ACC112 (cell line): ENCODE results near the gene LCOR.

Source experiments
- H2AFZ ChIP-seq: fragments of 200-600 bp; sonication (generic); one replicate; pipeline ENCODE4 v1.6.0; 2017; ENCODE audit warnings: antibody characterized with exemption, low read length; ENCODE audit not compliant: unreplicated experiment
- H3K27ac ChIP-seq: fragments of 200-600 bp; sonication (generic); 2 replicates; pipeline ENCODE4 v1.5.1; 2014; ENCODE audit warnings: low read depth, mild to moderate bottlenecking, antibody characterized with exemption, low read length, moderate library complexity
- H3K27me3 ChIP-seq: fragments of 200-600 bp; sonication (generic); 2 replicates; pipeline ENCODE4 v1.6.1; 2014; ENCODE audit warnings: mild to moderate bottlenecking, antibody characterized with exemption, low read length, moderate library complexity, mixed read lengths; ENCODE audit not compliant: insufficient read depth
- H3K36me3 ChIP-seq: fragments of 200-600 bp; sonication (generic); 2 replicates; pipeline ENCODE4 v1.6.1; 2016; ENCODE audit warnings: mild to moderate bottlenecking, antibody characterized with exemption, low read length, moderate library complexity, mixed read lengths; ENCODE audit not compliant: insufficient read depth
- H3K4me1 ChIP-seq: fragments of 200-600 bp; sonication (generic); one replicate; pipeline ENCODE4 v1.6.1; 2016; ENCODE audit warnings: low read length, mixed read lengths; ENCODE audit not compliant: insufficient read depth, unreplicated experiment, control insufficient read depth
- H3K4me3 ChIP-seq: fragments of 200-600 bp; sonication (generic); 2 replicates; pipeline ENCODE4 v1.5.1; 2014; ENCODE audit warnings: mild to moderate bottlenecking, low read depth, low read length
- H3K79me2 ChIP-seq: fragments of 200-600 bp; sonication (generic); one replicate; pipeline ENCODE4 v1.6.0; 2016; ENCODE audit warnings: low read length; ENCODE audit not compliant: control insufficient read depth, unreplicated experiment, insufficient read depth

Gene LCOR

GRCh38 chr10:96826438-96826837, 5.7 kb upstream of the LCOR start:
- Histone ChIP-seq H3K79me2 (no peaks in the 10 kb centered on the region), H3K27me3 (no peaks in the 10 kb centered on the region), H3K4me3 (no peak overlapping the region), H3K36me3 (no peaks in the 10 kb centered on the region), H3K27ac (no peak overlapping the region), H3K4me1 (peaks cover 9% of the 10 kb centered on the region), H2AFZ (no peak overlapping the region)

GRCh38 chr10:96828609-96829008, 3.5 kb upstream of the LCOR start:
- Histone ChIP-seq H2AFZ (no peak overlapping the region), H3K4me3 (no peak overlapping the region), H3K27me3 (no peaks in the 10 kb centered on the region), H3K27ac (no peak overlapping the region), H3K79me2 (peaks cover 8% of the 10 kb centered on the region), H3K4me1 (peaks cover 10% of the 10 kb centered on the region), H3K36me3 (no peaks in the 10 kb centered on the region)

GRCh38 chr10:96829029-96829773, 2.9 kb upstream of the LCOR start:
- Histone ChIP-seq H3K79me2 (peaks cover 14% of the 10 kb centered on the region), H3K27me3 (no peaks in the 10 kb centered on the region), H3K27ac (no peak overlapping the region), H3K4me1 (peaks cover 10% of the 10 kb centered on the region), H3K36me3 (no peaks in the 10 kb centered on the region), H2AFZ (no peak overlapping the region), H3K4me3 (no peak overlapping the region)

GRCh38 chr10:96830511-96831199, 1.4 kb upstream of the LCOR start:
- peak overlapping the region; percentile 80; the same call in 1 of the 2 replicates for H3K27ac ChIP-seq
- H3K36me3 ChIP-seq, result no peaks in the 10 kb centered on the region
- peaks cover 23% of the 10 kb centered on the region for H3K4me1 ChIP-seq
- H3K79me2 ChIP-seq, result peaks cover 29% of the 10 kb centered on the region
- H3K4me3 ChIP-seq, result peak overlapping the region; percentile 91
- peak overlapping the region; percentile 93 for H2AFZ ChIP-seq
- H3K27me3 ChIP-seq, result no peaks in the 10 kb centered on the region

GRCh38 chr10:96831200-96831866, 765 bp upstream of the LCOR start:
- H3K4me1 ChIP-seq, result peaks cover 30% of the 10 kb centered on the region
- H3K36me3 ChIP-seq, result no peaks in the 10 kb centered on the region
- H3K27ac ChIP-seq, result peak overlapping the region; percentile 80
- H3K27me3 ChIP-seq, result no peaks in the 10 kb centered on the region
- H2AFZ ChIP-seq, result peak overlapping the region; percentile 90
- peaks cover 36% of the 10 kb centered on the region for H3K79me2 ChIP-seq
- H3K4me3 ChIP-seq, result peak overlapping the region; percentile 91

- H3K36me3 ChIP-seq, result no peaks in the 10 kb centered on the region
- peaks cover 50% of the 10 kb centered on the region for H3K79me2 ChIP-seq
- H3K27me3 ChIP-seq, result no peaks in the 10 kb centered on the region
- H2AFZ ChIP-seq, result peak overlapping the region; percentile 45
- peak overlapping the region; percentile 93 for H3K4me3 ChIP-seq
- H3K27ac ChIP-seq, result peak overlapping the region; percentile 76
- H3K4me1 ChIP-seq, result peaks cover 33% of the 10 kb centered on the region
Observed at GRCh38 chr10:96832721-96833219, 672 bp downstream of the LCOR start.

GRCh38 chr10:96833220-96834001, 1.3 kb downstream of the LCOR start:
- Histone ChIP-seq H3K27me3 (no peaks in the 10 kb centered on the region), H3K36me3 (no peaks in the 10 kb centered on the region), H2AFZ (no peak overlapping the region), H3K79me2 (peaks cover 56% of the 10 kb centered on the region), H3K4me1 (peaks cover 33% of the 10 kb centered on the region), H3K4me3 (peak overlapping the region; percentile 93), H3K27ac (peak overlapping the region; percentile 42)

GRCh38 chr10:96834120-96834519, 2.0 kb downstream of the LCOR start:
- H3K27ac ChIP-seq, result peak overlapping the region; percentile 42
- no peaks in the 10 kb centered on the region for H3K27me3 ChIP-seq
- H3K4me3 ChIP-seq, result peak overlapping the region; percentile 93
- peaks cover 33% of the 10 kb centered on the region for H3K4me1 ChIP-seq
- no peaks in the 10 kb centered on the region for H3K36me3 ChIP-seq
- peaks cover 63% of the 10 kb centered on the region for H3K79me2 ChIP-seq
- no peak overlapping the region for H2AFZ ChIP-seq

- H3K4me1 ChIP-seq, result peaks cover 33% of the 10 kb centered on the region
Observed at GRCh38 chr10:96835899-96836298, 3.8 kb downstream of the LCOR start.

GRCh38 chr10:96838529-96838928, 6.4 kb downstream of the LCOR start:
- Histone ChIP-seq H3K36me3 (no peaks in the 10 kb centered on the region), H3K27ac (no peak overlapping the region), H3K4me3 (no peak overlapping the region), H2AFZ (no peak overlapping the region), H3K4me1 (peaks cover 33% of the 10 kb centered on the region), H3K27me3 (no peaks in the 10 kb centered on the region), H3K79me2 (peaks cover 98% of the 10 kb centered on the region)

More at GRCh38 chr10:96835899-96836298, 3.8 kb downstream of the LCOR start:
- Histone ChIP-seq H3K27ac (no peak overlapping the region), H2AFZ (no peak overlapping the region), H3K36me3 (no peaks in the 10 kb centered on the region), H3K79me2 (peaks cover 81% of the 10 kb centered on the region), H3K27me3 (no peaks in the 10 kb centered on the region), H3K4me3 (no peak overlapping the region)
